ENCODE results near the gene OCA2. TPM values are rescaled to one million over a fixed set of nuclear protein-coding genes. Genes with fewer than 3 reads are reported as not detected.
"Not testable (repeated sequence)": the region's sequence is repeated elsewhere in the genome, so short reads cannot be mapped to it uniquely, and the experiment has no call there.

The OCA2 gene
- total and polyA plus RNA-seq, 2 experiments from 2014 or later, result not detected

DNA sequence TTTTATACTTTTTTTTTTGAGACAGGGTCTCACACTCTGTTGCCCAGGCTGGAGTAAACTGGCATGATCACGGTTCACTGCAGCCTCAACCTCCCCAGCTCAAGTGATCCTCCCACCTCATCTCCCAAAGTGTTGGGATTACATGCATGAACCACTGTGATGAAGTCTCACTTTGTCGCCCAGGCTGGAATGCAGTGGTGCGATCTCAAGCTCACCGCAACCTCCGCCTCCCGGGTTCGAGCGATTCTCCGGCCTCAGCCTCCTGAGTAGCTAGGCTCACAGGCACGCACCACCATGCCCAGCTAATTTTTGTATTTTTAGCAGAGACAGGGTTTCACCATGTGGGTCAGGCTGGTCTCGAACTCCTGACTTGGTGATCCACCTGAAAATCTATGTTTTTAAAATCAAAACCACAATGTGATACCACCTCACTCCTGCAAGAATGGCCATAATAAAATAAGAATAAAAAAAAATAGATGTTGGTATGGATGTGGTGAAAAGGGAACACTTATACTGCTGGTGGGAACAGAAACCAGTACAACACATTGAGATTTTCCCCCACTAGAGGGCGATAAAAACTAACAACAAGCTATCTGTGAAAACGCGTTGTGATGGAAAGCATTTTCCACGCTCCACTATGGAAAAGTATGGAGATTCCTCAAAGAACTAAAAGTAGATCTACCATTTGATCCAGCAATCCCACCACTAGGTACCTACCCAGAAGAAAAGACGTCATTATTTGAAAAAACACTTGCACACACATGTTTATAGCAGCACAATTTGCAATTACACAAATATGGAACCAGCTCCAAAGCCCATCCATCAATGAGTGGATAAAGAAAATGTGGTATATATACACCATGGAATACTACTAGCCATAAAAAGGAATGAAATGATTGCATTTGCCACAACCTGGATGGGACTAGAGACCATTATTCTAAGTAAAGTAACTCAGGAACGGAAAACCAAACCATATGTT, 26.8 kb upstream of the OCA2 start:
- Histone ChIP-seq H3F3A (ENCODE audit: insufficient read depth) (no peaks in the 10 kb centered on the region), H3K4me3 (no peak overlapping the region), H3K4me2 (ENCODE audit: unreplicated experiment) (no peak overlapping the region), H3K36me3 (ENCODE audit: low read depth) (no peaks in the 10 kb centered on the region), H3K4me1 (ENCODE audit: insufficient read depth) (no peaks in the 10 kb centered on the region), H3K9me3 (ENCODE audit: low read depth) (no peaks in the 10 kb centered on the region), H2AFZ (no peak overlapping the region), H3K9ac (no peak overlapping the region), H3K9me2 (ENCODE audit: insufficient read depth) (no peaks in the 10 kb centered on the region), H4K20me1 (ENCODE audit: insufficient read depth) (no peaks in the 10 kb centered on the region), H3K27me3 (replicated peaks; ENCODE audit: insufficient read depth) (no peaks in the 10 kb centered on the region), H3K79me2 (ENCODE audit: insufficient read depth) (no peaks in the 10 kb centered on the region), H3K27ac (no peak overlapping the region)
- WGBS, 2 experiments (ENCODE audit: low coverage in 1 of 2, low lambda C conversion rate in 2 of 2, missing lambda C conversion rate in 2 of 2), result 65 to 67% methylated on average over 17 of the region's 17 CpGs
- peak; percentile 66 for DNase-seq
- in situ Hi-C loops (cut with MboI), result no loop called here
- TF ChIP-seq EZH2phosphoT487 (IDR thresholded peaks at IDR 0.05; ENCODE audit: insufficient read depth, low read depth) (no peak), EZH2 (IDR thresholded peaks at IDR 0.05; ENCODE audit: insufficient read depth, poor library complexity, severe bottlenecking) (no peak)

DNA sequence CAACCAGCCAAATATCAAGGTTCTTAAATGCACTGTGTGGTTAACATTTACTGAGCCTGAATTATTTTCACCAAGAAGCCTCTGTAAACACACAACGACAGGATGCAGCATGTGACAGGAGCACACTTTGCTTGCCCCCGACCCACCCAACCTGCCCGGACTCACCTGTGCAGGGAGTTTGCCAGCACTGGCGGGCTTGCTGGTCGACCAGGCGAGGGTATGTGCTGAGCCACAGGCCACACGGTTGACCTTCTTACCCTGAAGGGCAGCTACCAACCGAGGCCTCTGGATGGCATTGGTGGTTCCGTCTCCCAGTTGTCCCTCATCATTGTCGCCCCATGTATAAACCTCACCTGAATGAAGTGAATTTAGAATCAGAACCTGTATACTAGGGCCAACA, 25.7 kb upstream of the OCA2 start:
- Histone ChIP-seq H3K9ac (no peak overlapping the region), H4K20me1 (ENCODE audit: insufficient read depth) (no peaks in the 10 kb centered on the region), H3F3A (ENCODE audit: insufficient read depth) (no peaks in the 10 kb centered on the region), H3K27ac (no peak overlapping the region), H3K4me2 (ENCODE audit: unreplicated experiment) (no peak overlapping the region), H3K9me3 (ENCODE audit: low read depth) (no peaks in the 10 kb centered on the region), H3K4me1 (ENCODE audit: insufficient read depth) (no peaks in the 10 kb centered on the region), H3K36me3 (ENCODE audit: low read depth) (peaks cover 6% of the 10 kb centered on the region; the same call in 1 of the 2 replicates), H3K79me2 (ENCODE audit: insufficient read depth) (no peaks in the 10 kb centered on the region), H3K9me2 (ENCODE audit: insufficient read depth) (no peaks in the 10 kb centered on the region), H2AFZ (no peak overlapping the region), H3K27me3 (replicated peaks; ENCODE audit: insufficient read depth) (no peaks in the 10 kb centered on the region), H3K4me3 (no peak overlapping the region)
- no peak for DNase-seq
- no peak for TF ChIP-seq EZH2phosphoT487 (IDR thresholded peaks at IDR 0.05; ENCODE audit: insufficient read depth, low read depth)
- no peak for TF ChIP-seq EZH2 (IDR thresholded peaks at IDR 0.05; ENCODE audit: insufficient read depth, poor library complexity, severe bottlenecking)
- in situ Hi-C loops (cut with MboI), result no loop called here
- WGBS, 2 experiments (ENCODE audit: low coverage in 1 of 2, low lambda C conversion rate in 2 of 2, missing lambda C conversion rate in 2 of 2), result 89 to 90% methylated on average over 9 to 10 of the region's 10 CpGs

DNA sequence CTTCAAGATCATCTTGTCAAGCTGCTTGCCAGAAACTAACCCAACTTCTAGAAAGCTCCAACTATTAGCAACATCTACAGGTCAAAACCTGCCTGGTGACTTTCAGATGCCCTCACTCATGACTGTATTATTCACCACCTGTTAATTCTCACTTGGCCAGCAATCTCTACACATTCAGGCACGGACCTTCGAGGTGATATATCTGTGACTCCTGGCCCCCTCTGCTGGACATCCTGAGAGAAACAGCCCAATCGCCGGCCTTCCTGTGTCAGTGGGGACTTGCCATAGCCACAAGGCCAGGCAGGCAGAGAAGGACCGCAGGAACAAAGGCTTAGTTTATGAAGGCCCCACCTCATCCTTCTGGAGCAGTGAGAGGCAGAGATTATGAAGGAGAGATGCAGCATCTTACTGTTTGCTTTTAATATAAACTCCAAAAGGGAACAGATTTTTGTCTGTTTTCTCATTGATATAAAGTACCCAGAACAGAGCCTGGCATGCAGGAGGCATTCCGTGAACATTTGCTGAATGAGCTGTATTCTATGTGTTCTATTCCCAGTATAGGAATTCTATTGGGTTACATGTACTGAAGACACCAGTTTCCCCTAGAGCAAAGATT, 24.4 kb upstream of the OCA2 start:
- in situ Hi-C loops (cut with MboI), result no loop called here
- H3F3A ChIP-seq (ENCODE audit: insufficient read depth), result no peaks in the 10 kb centered on the region
- H3K4me3 ChIP-seq, result no peak overlapping the region
- 28 to 30% methylated on average over 6 of the region's 6 CpGs for WGBS, 2 experiments (ENCODE audit: low coverage in 1 of 2, low lambda C conversion rate in 2 of 2, missing lambda C conversion rate in 2 of 2)
- peak; percentile 85 for DNase-seq
- H3K27me3 ChIP-seq (replicated peaks; ENCODE audit: insufficient read depth), result no peaks in the 10 kb centered on the region
- H3K79me2 ChIP-seq (ENCODE audit: insufficient read depth), result no peaks in the 10 kb centered on the region
- no peaks in the 10 kb centered on the region for H3K9me2 ChIP-seq (ENCODE audit: insufficient read depth)
- H4K20me1 ChIP-seq (ENCODE audit: insufficient read depth), result no peaks in the 10 kb centered on the region
- no peak overlapping the region for H2AFZ ChIP-seq
- H3K9me3 ChIP-seq (ENCODE audit: low read depth), result no peaks in the 10 kb centered on the region
- H3K27ac ChIP-seq, result no peak overlapping the region
- H3K9ac ChIP-seq, result no peak overlapping the region
- no peaks in the 10 kb centered on the region for H3K4me1 ChIP-seq (ENCODE audit: insufficient read depth)
- H3K4me2 ChIP-seq (ENCODE audit: unreplicated experiment), result no peak overlapping the region
- H3K36me3 ChIP-seq (ENCODE audit: low read depth), result peaks cover 6% of the 10 kb centered on the region; the same call in 1 of the 2 replicates
- TF ChIP-seq EZH2phosphoT487 (IDR thresholded peaks at IDR 0.05; ENCODE audit: insufficient read depth, low read depth) (no peak), EZH2 (IDR thresholded peaks at IDR 0.05; ENCODE audit: insufficient read depth, poor library complexity, severe bottlenecking) (no peak)

DNA sequence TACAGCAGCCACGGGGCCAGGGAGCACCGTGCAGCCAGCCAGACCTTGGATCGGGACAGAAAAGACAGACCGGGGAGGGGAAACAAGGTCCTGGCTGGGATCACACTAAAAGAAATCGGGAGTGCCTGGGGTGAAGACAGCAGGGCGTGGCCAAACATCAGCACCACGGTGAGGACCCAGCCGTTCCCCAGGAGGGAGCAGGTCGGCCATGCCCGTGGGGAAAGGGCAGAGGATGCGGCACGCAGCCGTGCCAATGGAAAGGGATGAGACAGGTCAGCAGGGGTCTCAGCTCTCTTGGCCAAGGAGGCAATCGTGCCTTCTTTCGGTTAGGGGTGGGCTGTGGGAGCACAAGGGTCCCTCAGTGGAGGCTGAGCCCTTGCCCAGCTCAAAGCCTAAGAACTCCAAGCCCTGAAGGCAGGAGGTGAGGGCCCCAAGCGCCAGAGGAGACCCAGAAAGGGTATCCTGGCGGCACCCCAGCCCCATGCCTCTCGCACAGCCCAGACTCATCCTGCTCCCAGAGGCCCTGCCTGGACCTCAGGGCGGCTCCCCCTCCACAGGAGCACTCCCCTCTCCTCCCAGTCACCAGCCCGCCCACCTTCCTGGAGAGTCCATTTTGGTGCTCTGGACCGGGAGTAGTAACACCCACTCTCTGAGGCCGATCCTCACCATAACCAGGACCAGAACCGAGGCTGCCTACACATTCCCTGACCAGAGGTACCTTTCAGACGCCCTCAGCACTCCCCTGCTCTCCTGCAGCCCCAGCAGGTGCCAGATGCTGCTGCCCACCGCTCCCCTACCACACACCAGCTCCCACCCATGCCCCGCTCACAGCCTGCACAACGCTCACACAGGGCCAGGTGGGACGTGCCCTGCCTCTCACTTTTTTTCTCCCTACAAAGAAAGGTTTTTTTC, 23.2 kb upstream of the OCA2 start:
- in situ Hi-C loops (cut with MboI), result no loop called here

DNA sequence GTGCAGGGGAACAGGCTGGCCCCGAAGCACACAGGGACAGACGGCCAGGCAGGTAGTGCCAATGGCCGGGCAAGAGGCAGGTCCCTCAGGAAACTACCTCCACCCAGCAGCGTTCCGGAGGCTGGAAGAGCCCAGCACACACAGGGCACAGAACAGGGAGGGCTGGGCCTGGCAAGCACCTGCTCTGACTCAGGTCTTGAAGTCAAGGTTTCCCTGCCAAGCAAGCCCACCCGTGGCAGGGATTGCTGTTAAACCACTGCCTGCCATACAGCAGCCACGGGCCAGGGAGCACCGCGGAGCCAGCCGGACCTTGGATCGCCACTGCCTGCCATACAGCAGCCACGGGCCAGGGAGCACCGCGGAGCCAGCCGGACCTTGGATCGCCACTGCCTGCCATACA, 22.5 kb upstream of the OCA2 start:
- H3K9me3 ChIP-seq (ENCODE audit: low read depth); H3K36me3 ChIP-seq (ENCODE audit: low read depth); H3K4me1 ChIP-seq (ENCODE audit: insufficient read depth); H3K4me2 ChIP-seq (ENCODE audit: unreplicated experiment); H3K27me3 ChIP-seq (replicated peaks; ENCODE audit: insufficient read depth); H4K20me1 ChIP-seq (ENCODE audit: insufficient read depth); DNase-seq; in situ Hi-C loops (cut with MboI); H3K9me2 ChIP-seq (ENCODE audit: insufficient read depth); H3K9ac ChIP-seq; H3K4me3 ChIP-seq; H2AFZ ChIP-seq; H3F3A ChIP-seq (ENCODE audit: insufficient read depth); H3K79me2 ChIP-seq (ENCODE audit: insufficient read depth); H3K27ac ChIP-seq: not testable (repeated sequence)
- 94 to 98% methylated on average over 6 to 16 of the region's 16 CpGs for WGBS, 2 experiments (ENCODE audit: low coverage in 1 of 2, low lambda C conversion rate in 2 of 2, missing lambda C conversion rate in 2 of 2)

More for the DNA sequence above, 23.2 kb upstream of the OCA2 start:
- no peak overlapping the region for H3K27ac ChIP-seq
- H3K27me3 ChIP-seq (replicated peaks; ENCODE audit: insufficient read depth), result no peaks in the 10 kb centered on the region
- H3K4me3 ChIP-seq, result no peak overlapping the region
- no peaks in the 10 kb centered on the region for H3F3A ChIP-seq (ENCODE audit: insufficient read depth)
- H2AFZ ChIP-seq, result no peak overlapping the region
- no peaks in the 10 kb centered on the region for H3K79me2 ChIP-seq (ENCODE audit: insufficient read depth)
- 87 to 89% methylated on average over 27 of the region's 28 CpGs for WGBS, 2 experiments (ENCODE audit: low coverage in 1 of 2, low lambda C conversion rate in 2 of 2, missing lambda C conversion rate in 2 of 2)
- peaks cover 6% of the 10 kb centered on the region; the same call in 1 of the 2 replicates for H3K36me3 ChIP-seq (ENCODE audit: low read depth)
- TF ChIP-seq EZH2 (IDR thresholded peaks at IDR 0.05; ENCODE audit: insufficient read depth, poor library complexity, severe bottlenecking) (no peak), EZH2phosphoT487 (IDR thresholded peaks at IDR 0.05; ENCODE audit: insufficient read depth, low read depth) (no peak)
- H3K4me1 ChIP-seq (ENCODE audit: insufficient read depth), result no peaks in the 10 kb centered on the region
- no peaks in the 10 kb centered on the region for H3K9me2 ChIP-seq (ENCODE audit: insufficient read depth)
- H3K9ac ChIP-seq, result no peak overlapping the region
- H3K4me2 ChIP-seq (ENCODE audit: unreplicated experiment), result no peak overlapping the region
- DNase-seq, result no peak
- H4K20me1 ChIP-seq (ENCODE audit: insufficient read depth), result no peaks in the 10 kb centered on the region
- no peaks in the 10 kb centered on the region for H3K9me3 ChIP-seq (ENCODE audit: low read depth)

Data from GM23248 (cell line).